Panc1 (cell line): ENCODE results near the gene MAP3K13. TPM values are rescaled to one million over a fixed set of nuclear protein-coding genes. Genes with fewer than 3 reads are reported as not detected.
A peak's percentile ranks its signal among the peaks of the same experiment; 100 is the strongest.

Experiments used
- ATAC-seq: fragments of 200-7000 bp; cut with Tn5 transposase; 2 replicates; pipeline ENCODE4 v1.9.1; 2020; ENCODE audit warnings: mild to moderate bottlenecking, moderate library complexity
- BruUV-seq: library from RNA; stranded (reverse); fragments of 400-500 nt; replicated peaks from 2 replicates; lab custom pipeline; 2021; lab: Mats Ljungman, UMichigan
- CTCF ChIA-PET: fragments of 300-600 bp; sonication (Branson Sonifier 250); formaldehyde crosslinking; loops from one replicate; lab custom pipeline; 2022; ENCODE audit warnings: antibody characterized with exemption; lab: Charles Lee
- POLR2A ChIA-PET: fragments of 300-600 bp; sonication (Branson Sonifier 250); formaldehyde crosslinking; loops from one replicate; lab custom pipeline; 2022; ENCODE audit warnings: antibody characterized with exemption; lab: Charles Lee
- DNase-seq: peaks from one replicate; pipeline ENCODE4 v3.0.0-alpha.2; 2010; ENCODE audit warnings: low read depth, low spot score
- H3K27ac ChIP-seq: 2 replicates; pipeline ENCODE4 v1.5.1; 2011; ENCODE audit warnings: mild to moderate bottlenecking, low read length, inconsistent platforms
- H3K27me3 ChIP-seq: fragments of 200-500 bp; sonication (Bioruptor generic); 2 replicates; pipeline ENCODE4 v1.6.0; 2014; ENCODE audit warnings: low read length, inconsistent platforms; ENCODE audit not compliant: control insufficient read depth, insufficient read depth
- H3K36me3 ChIP-seq: fragments of 200-500 bp; sonication (Bioruptor generic); 2 replicates; pipeline ENCODE4 v1.5.1; 2014; ENCODE audit warnings: inconsistent platforms, mild to moderate bottlenecking, low read length, moderate library complexity; ENCODE audit not compliant: control insufficient read depth, insufficient read depth
- H3K4me1 ChIP-seq: 2 replicates; pipeline ENCODE4 v1.5.1; 2011; ENCODE audit warnings: inconsistent platforms, mild to moderate bottlenecking, low read length, moderate library complexity; ENCODE audit not compliant: control insufficient read depth, insufficient read depth
- H3K4me3 ChIP-seq, 2 experiments: 2 replicates each; pipeline ENCODE4 v1.5.1; 2011 to 2012; ENCODE audit warnings: low read depth in 2 of 2, low read length in 2 of 2, mild to moderate bottlenecking in 2 of 2, inconsistent platforms in 1 of 2, moderate library complexity in 1 of 2
- H3K9me3 ChIP-seq: fragments of 200-500 bp; sonication (Bioruptor generic); 2 replicates; pipeline ENCODE4 v1.5.1; 2014; ENCODE audit warnings: low read depth, mild to moderate bottlenecking, inconsistent platforms, low read length, moderate library complexity; ENCODE audit not compliant: control insufficient read depth, insufficient read depth
- POLR2AphosphoS5 ChIP-seq: IDR thresholded peaks from 2 replicates; pipeline ENCODE4 v1.6.1; 2012; ENCODE audit warnings: mild to moderate bottlenecking, low read depth, low read length, moderate library complexity
- REST ChIP-seq, 2 experiments: IDR thresholded peaks; 2 replicates each; pipeline ENCODE4 v1.6.1; 2011 to 2012; ENCODE audit warnings: low read depth in 2 of 2, control low read depth in 1 of 2, low read length in 1 of 2, mild to moderate bottlenecking in 1 of 2, moderate library complexity in 1 of 2; ENCODE audit not compliant: insufficient read depth in 1 of 2
- SIN3A ChIP-seq: IDR thresholded peaks from 2 replicates; pipeline ENCODE4 v1.6.1; 2012; ENCODE audit warnings: low read depth, mild to moderate bottlenecking, low read length, moderate library complexity, borderline replicate concordance; ENCODE audit not compliant: insufficient read depth
- TCF7L2 ChIP-seq: IDR thresholded peaks from 2 replicates; pipeline ENCODE4 v1.6.1; 2011; ENCODE audit warnings: mild to moderate bottlenecking, low read depth, low read length, inconsistent platforms
- in situ Hi-C: cut with HindIII; loops from 2 replicates; pipeline ENCODE4 v1.10.0; 2016; ENCODE audit warnings: low sequenced_read_pairs, low pct_unique_long_range_greater_than_20kb
- intact Hi-C: fragments of 100-400 bp; cut with micrococcal nuclease; formaldehyde crosslinking; loops from one replicate; pipeline ENCODE4 v1.10.0; 2022; ENCODE audit not compliant: unreplicated experiment
- total RNA-seq: library from RNA; stranded (reverse); gene quantifications from one replicate; pipeline ENCODE4 v1.2.1, GENCODE V29; 2021; ENCODE audit not compliant: unreplicated experiment
- TF ChIP-seq, protein P1 (sequence below): fragments of 450-650 bp; IDR thresholded peaks from 2 replicates; pipeline ENCODE4 v1.5.1; 2017; ENCODE audit warnings: mild to moderate bottlenecking

The MAP3K13 gene
- total RNA-seq, 1 experiment from 2014 or later, result 26.6 TPM

GRCh38 chr3:185318141-185318540 is 44.8 kb upstream of the MAP3K13 start:
- peak; percentile 88 for ATAC-seq
- no peaks in the 10 kb centered on the region for H3K9me3 ChIP-seq
- H3K27ac ChIP-seq, result peak overlapping the region; percentile 86
- peaks cover 21% of the 10 kb centered on the region for H3K4me1 ChIP-seq
- DNase-seq, result no peak
- no peaks in the 10 kb centered on the region for H3K27me3 ChIP-seq
- H3K36me3 ChIP-seq, result no peaks in the 10 kb centered on the region
- in situ Hi-C loops (no loop called here), intact Hi-C loops (no loop called here)
- ChIA-PET CTCF (no interaction called here), POLR2A (no interaction called here)
- H3K4me3 ChIP-seq, result no peak overlapping the region
- no peak for TF ChIP-seq POLR2AphosphoS5
- TF ChIP-seq REST (IDR thresholded peaks at IDR 0.05; ENCODE audit: insufficient read depth in 1 of 2, low read depth in 2 of 2, low read length in 1 of 2), result no peak
- TF ChIP-seq, protein P1, sequence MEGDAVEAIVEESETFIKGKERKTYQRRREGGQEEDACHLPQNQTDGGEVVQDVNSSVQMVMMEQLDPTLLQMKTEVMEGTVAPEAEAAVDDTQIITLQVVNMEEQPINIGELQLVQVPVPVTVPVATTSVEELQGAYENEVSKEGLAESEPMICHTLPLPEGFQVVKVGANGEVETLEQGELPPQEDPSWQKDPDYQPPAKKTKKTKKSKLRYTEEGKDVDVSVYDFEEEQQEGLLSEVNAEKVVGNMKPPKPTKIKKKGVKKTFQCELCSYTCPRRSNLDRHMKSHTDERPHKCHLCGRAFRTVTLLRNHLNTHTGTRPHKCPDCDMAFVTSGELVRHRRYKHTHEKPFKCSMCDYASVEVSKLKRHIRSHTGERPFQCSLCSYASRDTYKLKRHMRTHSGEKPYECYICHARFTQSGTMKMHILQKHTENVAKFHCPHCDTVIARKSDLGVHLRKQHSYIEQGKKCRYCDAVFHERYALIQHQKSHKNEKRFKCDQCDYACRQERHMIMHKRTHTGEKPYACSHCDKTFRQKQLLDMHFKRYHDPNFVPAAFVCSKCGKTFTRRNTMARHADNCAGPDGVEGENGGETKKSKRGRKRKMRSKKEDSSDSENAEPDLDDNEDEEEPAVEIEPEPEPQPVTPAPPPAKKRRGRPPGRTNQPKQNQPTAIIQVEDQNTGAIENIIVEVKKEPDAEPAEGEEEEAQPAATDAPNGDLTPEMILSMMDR, result no peak
- no peak for TF ChIP-seq TCF7L2
- no peak for TF ChIP-seq SIN3A
- BruUV-seq, result no TSS peak

- Histone ChIP-seq H3K4me3 (no peak overlapping the region), H3K9me3 (no peaks in the 10 kb centered on the region), H3K27me3 (no peaks in the 10 kb centered on the region), H3K4me1 (peaks cover 21% of the 10 kb centered on the region), H3K27ac (no peak overlapping the region), H3K36me3 (no peaks in the 10 kb centered on the region)
- POLR2A ChIA-PET, result interaction anchor here (0.7 kb wide), 1 partner anchor 668 kb away, joined by 4 read pairs; no protein-coding TSS in a partner anchor
- no peak for ATAC-seq
- intact Hi-C loops (no loop called here), in situ Hi-C loops (no loop called here)
- no TSS peak for BruUV-seq
- TF ChIP-seq REST (IDR thresholded peaks at IDR 0.05; ENCODE audit: insufficient read depth in 1 of 2, low read depth in 2 of 2, low read length in 1 of 2), result no peak
- no peak for TF ChIP-seq POLR2AphosphoS5
- TF ChIP-seq TCF7L2, result no peak
- CTCF ChIA-PET, result interaction anchor here (0.6 kb wide), 1 partner anchor 11 kb away, joined by 4 read pairs; no protein-coding TSS in a partner anchor
- no peak for DNase-seq
These were observed 43.1 kb upstream of the MAP3K13 start for GRCh38 chr3:185319801-185320200.
